DND-41 (cell line): ENCODE data around the gene PIGO.

Experiments
- ATAC-seq: fragments of 200-7000 bp; cut with Tn5 transposase; 3 replicates; pipeline ENCODE4 v1.9.1; 2021; ENCODE audit warnings: low read depth; ENCODE audit not compliant: insufficient read depth
- DNase-seq: peaks from one replicate; pipeline ENCODE4 v3.0.0-alpha.2; 2020
- H2AFZ ChIP-seq: 2 replicates; pipeline ENCODE4 v1.6.0; 2012; ENCODE audit warnings: low read depth, low read length
- H3K27ac ChIP-seq: 2 replicates; pipeline ENCODE4 v1.5.1; 2012; ENCODE audit warnings: low read length, inconsistent platforms
- H3K27me3 ChIP-seq: fragments of 200-600 bp; sonication (generic); 2 replicates; pipeline ENCODE4 v1.6.0; 2012; ENCODE audit warnings: low read length, mild to moderate bottlenecking, inconsistent platforms; ENCODE audit not compliant: insufficient read depth, poor library complexity
- H3K36me3 ChIP-seq: 2 replicates; pipeline ENCODE4 v1.5.1; 2012; ENCODE audit warnings: low read length, inconsistent platforms; ENCODE audit not compliant: insufficient read depth
- H3K4me1 ChIP-seq: 2 replicates; pipeline ENCODE4 v1.5.1; 2012; ENCODE audit warnings: mild to moderate bottlenecking, low read length; ENCODE audit not compliant: insufficient read depth
- H3K4me2 ChIP-seq: 2 replicates; pipeline ENCODE4 v1.6.0; 2012; ENCODE audit warnings: mild to moderate bottlenecking, moderate library complexity, low read length, inconsistent platforms; ENCODE audit not compliant: insufficient read depth
- H3K4me3 ChIP-seq, 2 experiments: fragments of 200-600 bp in 1 of 2; shearing (Covaris generic) in 1 of 2; 2 replicates each; pipeline ENCODE4 v1.5.1; 2012 to 2016; ENCODE audit warnings: inconsistent platforms in 2 of 2, low read length in 2 of 2, mild to moderate bottlenecking in 2 of 2, low read depth in 1 of 2, moderate library complexity in 1 of 2
- H3K79me2 ChIP-seq: 2 replicates; pipeline ENCODE4 v1.6.0; 2012; ENCODE audit warnings: low read length, inconsistent platforms; ENCODE audit not compliant: insufficient read depth
- H3K9ac ChIP-seq: 2 replicates; pipeline ENCODE4 v1.6.0; 2012; ENCODE audit warnings: low read depth, mild to moderate bottlenecking, inconsistent platforms, low read length, moderate library complexity
- H3K9me3 ChIP-seq: 2 replicates; pipeline ENCODE4 v1.5.1; 2012; ENCODE audit warnings: low read length, moderate library complexity, mild to moderate bottlenecking, inconsistent platforms; ENCODE audit not compliant: insufficient read depth, severe bottlenecking
- H4K20me1 ChIP-seq: 2 replicates; pipeline ENCODE4 v1.6.0; 2012; ENCODE audit warnings: low read length; ENCODE audit not compliant: insufficient read depth
- CTCF ChIP-seq: IDR thresholded peaks from 2 replicates; pipeline ENCODE4 v1.5.1; 2012; ENCODE audit warnings: borderline replicate concordance, low read length, moderate library complexity, mild to moderate bottlenecking; ENCODE audit not compliant: poor library complexity, severe bottlenecking; ENCODE audit errors: extremely low read depth
- EZH2 ChIP-seq: IDR thresholded peaks from 3 replicates; pipeline ENCODE4 v1.6.1; 2012; ENCODE audit warnings: borderline replicate concordance, low read depth, mild to moderate bottlenecking, moderate library complexity, low read length, inconsistent platforms; ENCODE audit not compliant: severe bottlenecking

Gene PIGO

GRCh38 chr9:35096035-35096849 is at the start of gene PIGO:
TSS of gene PIGO (minus strand) at chr9:35096591. CDS start at chr9:35095565, 1,026 bp downstream.
- H2AFZ ChIP-seq: peak within 1 kb of the TSS; percentile 96
- peak within 1 kb of the TSS; percentile 98 for H3K27ac ChIP-seq
- H3K4me2 ChIP-seq: peak within 1 kb of the TSS; percentile 82
- peaks cover 20% of the 10 kb centered on the region for H3K79me2 ChIP-seq
- no peaks in the 10 kb centered on the region for H3K9me3 ChIP-seq
- ATAC-seq (peak; percentile 93), DNase-seq (peak; percentile 88)
- no peaks in the 10 kb centered on the region for H3K27me3 ChIP-seq
- peak within 1 kb of the TSS; percentile 75 to 97 for H3K4me3 ChIP-seq
- H3K9ac ChIP-seq: peak within 1 kb of the TSS; percentile 97
- peaks cover 24% of the 10 kb centered on the region for H3K4me1 ChIP-seq
- no peaks in the 10 kb centered on the region for H4K20me1 ChIP-seq
- H3K36me3 ChIP-seq: peaks cover 48% of the 10 kb centered on the region
- TF ChIP-seq EZH2 (no peak), CTCF (peak; percentile 81)

- no peak for DNase-seq
- Histone ChIP-seq H3K79me2 (no peaks in the 10 kb centered on the region), H3K4me2 (no peak overlapping the region), H3K27me3 (no peaks in the 10 kb centered on the region), H4K20me1 (no peaks in the 10 kb centered on the region), H3K9me3 (peaks cover 10% of the 10 kb centered on the region), H3K4me3 (no peak overlapping the region), H3K9ac (no peak overlapping the region), H3K36me3 (no peaks in the 10 kb centered on the region), H3K4me1 (no peaks in the 10 kb centered on the region), H2AFZ (no peak overlapping the region), H3K27ac (no peak overlapping the region)
- ATAC-seq: no peak
- TF ChIP-seq CTCF (no peak), EZH2 (no peak)
Measured at GRCh38 chr9:35142037-35142436, 45.6 kb upstream of the PIGO start.

- no peak overlapping the region for H3K27ac ChIP-seq
- no peak for DNase-seq
- no peaks in the 10 kb centered on the region for H3K27me3 ChIP-seq
- no peak overlapping the region for H3K9ac ChIP-seq
- TF ChIP-seq CTCF: no peak
- TF ChIP-seq EZH2: no peak
- H3K79me2 ChIP-seq: no peaks in the 10 kb centered on the region
- no peaks in the 10 kb centered on the region for H3K4me1 ChIP-seq
- no peaks in the 10 kb centered on the region for H4K20me1 ChIP-seq
- no peaks in the 10 kb centered on the region for H3K36me3 ChIP-seq
- no peak overlapping the region for H2AFZ ChIP-seq
- no peak overlapping the region for H3K4me2 ChIP-seq
- no peak overlapping the region for H3K4me3 ChIP-seq
- peaks cover 10% of the 10 kb centered on the region for H3K9me3 ChIP-seq
- ATAC-seq: no peak
Measured at GRCh38 chr9:35140093-35140492, 43.7 kb upstream of the PIGO start.
